Nephron progenitor cell (in vitro differentiated cells): ENCODE measurements around the gene ZBTB46.

Experiments
- DNase-seq: peaks from one replicate; pipeline ENCODE4 v3.0.0; 2021
- H3K27ac Mint-ChIP-seq: 2 replicates; pipeline ENCODE4 v1.8.0; 2021; ENCODE audit warnings: mild to moderate bottlenecking, moderate library complexity, mixed read lengths
- H3K27me3 Mint-ChIP-seq: 2 replicates; pipeline ENCODE4 v1.8.0; 2021; ENCODE audit warnings: mild to moderate bottlenecking, low read depth, mixed read lengths; ENCODE audit not compliant: poor library complexity
- H3K36me3 Mint-ChIP-seq: 2 replicates; pipeline ENCODE4 v1.8.0; 2021; ENCODE audit warnings: low read depth, mixed read lengths
- H3K4me1 Mint-ChIP-seq: 2 replicates; pipeline ENCODE4 v1.8.0; 2021; ENCODE audit warnings: mixed read lengths
- H3K4me3 Mint-ChIP-seq: 2 replicates; pipeline ENCODE4 v1.8.0; 2021; ENCODE audit warnings: mild to moderate bottlenecking, moderate library complexity, mixed read lengths
- H3K9me3 Mint-ChIP-seq: 2 replicates; pipeline ENCODE4 v1.8.0; 2021; ENCODE audit warnings: mild to moderate bottlenecking, moderate library complexity, mixed read lengths
- CTCF ChIP-seq: fragments of 200-600 bp; sonication (generic); IDR thresholded peaks from 2 replicates; pipeline ENCODE4 v1.5.0; 2021; ENCODE audit warnings: antibody characterized with exemption

Gene ZBTB46

GRCh38 chr20:63834491-63834880 is 3.4 kb upstream of the ZBTB46 start:
- Mint-ChIP-seq H3K27ac (no peak overlapping the region), H3K27me3 (peaks cover 11% of the 10 kb centered on the region), H3K36me3 (no peaks in the 10 kb centered on the region), H3K4me1 (peaks cover 58% of the 10 kb centered on the region), H3K9me3 (no peaks in the 10 kb centered on the region), H3K4me3 (no peak overlapping the region)
- no peak for DNase-seq
- TF ChIP-seq CTCF: no peak

GRCh38 chr20:63833776-63834490 is 2.9 kb upstream of the ZBTB46 start:
- no peak for DNase-seq
- TF ChIP-seq CTCF: no peak
- H3K27me3 Mint-ChIP-seq: peaks cover 13% of the 10 kb centered on the region
- no peaks in the 10 kb centered on the region for H3K36me3 Mint-ChIP-seq
- peak overlapping the region; percentile 69 for H3K4me3 Mint-ChIP-seq
- H3K9me3 Mint-ChIP-seq: no peaks in the 10 kb centered on the region
- no peak overlapping the region for H3K27ac Mint-ChIP-seq
- peaks cover 63% of the 10 kb centered on the region for H3K4me1 Mint-ChIP-seq

GRCh38 chr20:63831993-63832686 is 1.1 kb upstream of the ZBTB46 start:
- TF ChIP-seq CTCF: no peak
- H3K36me3 Mint-ChIP-seq: no peaks in the 10 kb centered on the region
- H3K4me1 Mint-ChIP-seq: peaks cover 58% of the 10 kb centered on the region
- H3K27me3 Mint-ChIP-seq: peaks cover 13% of the 10 kb centered on the region
- DNase-seq: peak; percentile 80
- H3K27ac Mint-ChIP-seq: no peak overlapping the region
- no peaks in the 10 kb centered on the region for H3K9me3 Mint-ChIP-seq
- peak overlapping the region; percentile 67 for H3K4me3 Mint-ChIP-seq

DNA sequence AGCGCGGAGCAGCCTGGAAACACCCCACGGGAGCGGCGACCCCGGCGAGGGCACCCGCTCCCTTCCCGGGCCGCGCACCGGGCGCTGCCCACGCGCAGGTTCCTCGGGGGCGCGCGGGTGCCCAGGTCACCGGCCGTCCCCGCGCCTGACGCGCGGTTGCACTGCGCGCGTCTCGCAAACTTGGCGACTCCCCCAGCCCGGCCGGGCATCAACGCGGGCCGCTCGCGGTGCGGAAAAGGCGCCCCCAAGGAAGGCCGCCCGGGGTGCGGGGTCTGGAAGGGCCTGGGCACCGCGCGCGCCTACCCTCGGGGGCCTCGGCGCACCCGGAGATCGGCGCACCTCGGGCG is 555 bp upstream of the ZBTB46 start:
- H3K36me3 Mint-ChIP-seq: no peaks in the 10 kb centered on the region
- H3K27ac Mint-ChIP-seq: no peak overlapping the region
- DNase-seq: peak; percentile 59
- no peak for TF ChIP-seq CTCF
- H3K4me3 Mint-ChIP-seq: no peak overlapping the region
- H3K4me1 Mint-ChIP-seq: peaks cover 57% of the 10 kb centered on the region
- no peaks in the 10 kb centered on the region for H3K9me3 Mint-ChIP-seq
- peaks cover 13% of the 10 kb centered on the region for H3K27me3 Mint-ChIP-seq

GRCh38 chr20:63829945-63830835 is 874 bp downstream of the ZBTB46 start:
- Mint-ChIP-seq H3K36me3 (peaks cover 8% of the 10 kb centered on the region), H3K27me3 (peaks cover 16% of the 10 kb centered on the region), H3K9me3 (no peaks in the 10 kb centered on the region), H3K27ac (no peak overlapping the region), H3K4me1 (peaks cover 66% of the 10 kb centered on the region), H3K4me3 (peak overlapping the region; percentile 96)
- TF ChIP-seq CTCF: no peak
- DNase-seq: peak; percentile 54
